ENCODE results near the gene CD274. TPM values are rescaled to one million over a fixed set of nuclear protein-coding genes. Genes with fewer than 3 reads are reported as not detected.

Gene CD274
- total RNA-seq, 1 experiment from 2014 or later = 0.62 TPM

DNA sequence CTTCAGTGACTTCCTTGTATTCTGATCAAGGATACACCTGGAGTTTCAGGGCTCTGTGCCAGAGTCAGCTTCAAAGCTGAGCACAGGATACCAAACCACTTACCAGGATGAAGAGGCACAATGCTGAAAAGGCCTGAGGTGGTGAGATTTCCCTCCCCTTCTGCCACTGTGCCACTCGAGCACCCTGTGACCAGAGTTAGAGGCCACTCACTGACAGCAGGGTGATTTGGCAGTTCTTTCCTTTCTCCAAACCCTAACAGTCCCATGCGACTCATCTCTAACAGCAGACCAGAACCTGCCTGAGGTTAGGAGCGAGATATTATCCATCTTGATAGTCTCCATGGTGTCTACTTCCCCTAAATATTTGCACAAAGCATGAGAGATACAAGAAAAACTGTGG, 14.4 kb upstream of the CD274 start:
- Histone ChIP-seq H3K9me3 (ENCODE audit: low read depth, low read length, poor library complexity, severe bottlenecking) (no peaks in the 10 kb centered on the region), H3K4me3 (ENCODE audit: low read depth, low read length, poor library complexity, severe bottlenecking) (no peak overlapping the region), H3K27ac (ENCODE audit: low read depth, low read length, poor library complexity, severe bottlenecking) (no peak overlapping the region), H3K27me3 (replicated peaks; ENCODE audit: insufficient read depth, low read depth, low read length, poor library complexity) (no peaks in the 10 kb centered on the region), H3K4me1 (ENCODE audit: insufficient read depth, low read length, poor library complexity, severe bottlenecking) (peaks cover 11% of the 10 kb centered on the region), H3K36me3 (ENCODE audit: insufficient read depth, low read length, poor library complexity, severe bottlenecking) (peaks cover 3% of the 10 kb centered on the region)
- no peak for DNase-seq (ENCODE audit: low spot score)
- ChIA-PET CTCF (no interaction called here), POLR2A (ENCODE audit: low non-redundant PET) (no interaction called here)
- intact Hi-C loops (cut with micrococcal nuclease; ENCODE audit: unreplicated experiment) = no loop called here
- no TSS peak for BruUV-seq (replicated peaks)
- TF ChIP-seq EZH2 (IDR thresholded peaks at IDR 0.05; ENCODE audit: borderline replicate concordance, low read depth, low read length, poor library complexity, severe bottlenecking) (no peak), CTCF (conservative IDR thresholded peaks at IDR 0.05; ENCODE audit: low read depth, low read length) (no peak)

- Histone ChIP-seq H3K4me3 (ENCODE audit: low read depth, low read length, poor library complexity, severe bottlenecking) (peak overlapping the region; percentile 86), H3K27ac (ENCODE audit: low read depth, low read length, poor library complexity, severe bottlenecking) (no peak overlapping the region), H3K9me3 (ENCODE audit: low read depth, low read length, poor library complexity, severe bottlenecking) (no peaks in the 10 kb centered on the region), H3K36me3 (ENCODE audit: insufficient read depth, low read length, poor library complexity, severe bottlenecking) (peaks cover 3% of the 10 kb centered on the region), H3K4me1 (ENCODE audit: insufficient read depth, low read length, poor library complexity, severe bottlenecking) (peaks cover 11% of the 10 kb centered on the region), H3K27me3 (replicated peaks; ENCODE audit: insufficient read depth, low read depth, low read length, poor library complexity) (no peaks in the 10 kb centered on the region)
- TF ChIP-seq EZH2 (IDR thresholded peaks at IDR 0.05; ENCODE audit: borderline replicate concordance, low read depth, low read length, poor library complexity, severe bottlenecking) = no peak
- TF ChIP-seq CTCF (conservative IDR thresholded peaks at IDR 0.05; ENCODE audit: low read depth, low read length) = no peak
- intact Hi-C loops (cut with micrococcal nuclease; ENCODE audit: unreplicated experiment) = no loop called here
- no peak for DNase-seq (ENCODE audit: low spot score)
- ChIA-PET CTCF (no interaction called here), POLR2A (ENCODE audit: low non-redundant PET) (no interaction called here)
- BruUV-seq (replicated peaks) = no TSS peak
Observed at GRCh38 chr9:5436441-5436840, 13.9 kb upstream of the CD274 start.

- TF ChIP-seq CTCF (conservative IDR thresholded peaks at IDR 0.05; ENCODE audit: low read depth, low read length) = 0 out of 2 replicates have a peak, but pooled peaks have one; percentile 33
- TF ChIP-seq EZH2 (IDR thresholded peaks at IDR 0.05; ENCODE audit: borderline replicate concordance, low read depth, low read length, poor library complexity, severe bottlenecking) = no peak
- Histone ChIP-seq H3K9me3 (ENCODE audit: low read depth, low read length, poor library complexity, severe bottlenecking) (no peaks in the 10 kb centered on the region), H3K27me3 (replicated peaks; ENCODE audit: insufficient read depth, low read depth, low read length, poor library complexity) (no peaks in the 10 kb centered on the region), H3K4me1 (ENCODE audit: insufficient read depth, low read length, poor library complexity, severe bottlenecking) (peaks cover 11% of the 10 kb centered on the region), H3K4me3 (ENCODE audit: low read depth, low read length, poor library complexity, severe bottlenecking) (peak within 1 kb of the TSS; percentile 86), H3K27ac (ENCODE audit: low read depth, low read length, poor library complexity, severe bottlenecking) (peak within 1 kb of the TSS; percentile 85), H3K36me3 (ENCODE audit: insufficient read depth, low read length, poor library complexity, severe bottlenecking) (peaks cover 3% of the 10 kb centered on the region)
- TSS peak; percentile 77 for BruUV-seq (replicated peaks)
- CTCF ChIA-PET = interaction anchor here (0.6 kb wide), 1 partner anchor 42 kb away, joined by 4 read pairs; no protein-coding TSS in a partner anchor
- peak; percentile 95 for DNase-seq (ENCODE audit: low spot score)
- intact Hi-C loops (cut with micrococcal nuclease; ENCODE audit: unreplicated experiment) = no loop called here
- POLR2A ChIA-PET (ENCODE audit: low non-redundant PET) = no interaction called here
Observed at GRCh38 chr9:5437254-5438216, 12.8 kb upstream of the CD274 start, which contains the start of gene PLGRKT. TSS of gene PLGRKT (minus strand) at chr9:5437925. CDS start at chr9:5431977, 5,948 bp downstream.

All from A673 (cell line).